Urothelium cell line (cell line): ENCODE results near the gene STK32B.
A peak's percentile ranks its signal among the peaks of the same experiment; 100 is the strongest.

Source experiments
- DNase-seq: peaks from one replicate; pipeline ENCODE4 v3.0.0; 2011; ENCODE audit warnings: low spot score, mixed read lengths
- FAIRE-seq: peaks from 2 replicates; lab custom pipeline; 2011; peaks lifted over from hg19 to GRCh38; lab: Jason Lieb, UNC

The STK32B gene

GRCh38 chr4:5462254-5462835 is 411.1 kb downstream of the STK32B start:
- FAIRE-seq: peak; percentile 53
- no peak for DNase-seq

- FAIRE-seq: no peak
- no peak for DNase-seq
Observed at GRCh38 chr4:5462896-5463295, 411.6 kb downstream of the STK32B start.

- no peak for FAIRE-seq
- DNase-seq: no peak
Observed at GRCh38 chr4:5463361-5463760, 412.1 kb downstream of the STK32B start.

GRCh38 chr4:5463936-5464650 is 412.8 kb downstream of the STK32B start:
- FAIRE-seq: no peak
- no peak for DNase-seq

- DNase-seq: no peak
- no peak for FAIRE-seq
Observed at GRCh38 chr4:5465529-5465928, 414.2 kb downstream of the STK32B start.

- no peak for FAIRE-seq
- no peak for DNase-seq
Observed at GRCh38 chr4:5465956-5466355, 414.7 kb downstream of the STK32B start.

GRCh38 chr4:5467111-5467510 is 415.8 kb downstream of the STK32B start:
- DNase-seq: no peak
- no peak for FAIRE-seq

- DNase-seq (no peak), FAIRE-seq (no peak)
Observed at GRCh38 chr4:5469151-5469775, 418.0 kb downstream of the STK32B start.

GRCh38 chr4:5469861-5470260 is 418.6 kb downstream of the STK32B start:
- FAIRE-seq: no peak

GRCh38 chr4:5470318-5471198 is 419.3 kb downstream of the STK32B start:
- no peak for FAIRE-seq
- DNase-seq: no peak

More at GRCh38 chr4:5469861-5470260, 418.6 kb downstream of the STK32B start:
- DNase-seq: no peak

- DNase-seq: no peak
- no peak for FAIRE-seq
Observed at GRCh38 chr4:5471206-5471605, 419.9 kb downstream of the STK32B start.

- FAIRE-seq (no peak), DNase-seq (no peak)
Observed at GRCh38 chr4:5471691-5472090, 420.4 kb downstream of the STK32B start.

GRCh38 chr4:5472160-5472591 is 420.9 kb downstream of the STK32B start:
- DNase-seq (no peak), FAIRE-seq (no peak)

GRCh38 chr4:5473125-5473524 is 421.8 kb downstream of the STK32B start:
- FAIRE-seq (no peak), DNase-seq (no peak)

GRCh38 chr4:5474756-5475155 is 423.5 kb downstream of the STK32B start:
- FAIRE-seq (no peak), DNase-seq (no peak)

- DNase-seq (no peak), FAIRE-seq (no peak)
Observed at GRCh38 chr4:5477613-5478012, 426.3 kb downstream of the STK32B start.

- FAIRE-seq: no peak
Observed at GRCh38 chr4:5478169-5478568, 426.9 kb downstream of the STK32B start.

GRCh38 chr4:5478697-5479096 is 427.4 kb downstream of the STK32B start:
- FAIRE-seq: no peak
- DNase-seq: no peak

More at GRCh38 chr4:5478169-5478568, 426.9 kb downstream of the STK32B start:
- no peak for DNase-seq

GRCh38 chr4:5479518-5480060 is 428.3 kb downstream of the STK32B start:
- DNase-seq (no peak), FAIRE-seq (no peak)

GRCh38 chr4:5488413-5488812 is 437.1 kb downstream of the STK32B start:
- DNase-seq (no peak), FAIRE-seq (no peak)

- FAIRE-seq: no peak
- DNase-seq: no peak
Observed at GRCh38 chr4:5489260-5489659, 438.0 kb downstream of the STK32B start.
